Osteocyte (in vitro differentiated cells): Measurements from ENCODE around the gene CACNA2D1. TPM values are rescaled to one million over a fixed set of nuclear protein-coding genes. Genes with fewer than 3 reads are reported as not detected.

Experiments
- DNase-seq: peaks from one replicate; pipeline ENCODE4 v3.0.0; 2021; ENCODE audit warnings: mixed read lengths; ENCODE audit not compliant: unreplicated experiment; ENCODE audit errors: extremely low spot score
- H3K27ac Mint-ChIP-seq: one replicate; pipeline ENCODE4 v1.8.0; 2021; ENCODE audit warnings: mild to moderate bottlenecking, mixed read lengths; ENCODE audit not compliant: unreplicated experiment
- H3K27me3 Mint-ChIP-seq: one replicate; pipeline ENCODE4 v1.8.0; 2021; ENCODE audit warnings: mixed read lengths; ENCODE audit not compliant: unreplicated experiment
- H3K36me3 Mint-ChIP-seq: one replicate; pipeline ENCODE4 v1.8.0; 2021; ENCODE audit warnings: mixed read lengths; ENCODE audit not compliant: unreplicated experiment
- H3K4me1 Mint-ChIP-seq: one replicate; pipeline ENCODE4 v1.8.0; 2021; ENCODE audit warnings: mixed read lengths; ENCODE audit not compliant: unreplicated experiment
- H3K4me3 Mint-ChIP-seq: one replicate; pipeline ENCODE4 v1.8.0; 2021; ENCODE audit warnings: mild to moderate bottlenecking, moderate library complexity, mixed read lengths; ENCODE audit not compliant: unreplicated experiment
- H3K9me3 Mint-ChIP-seq: one replicate; pipeline ENCODE4 v1.8.0; 2021; ENCODE audit warnings: mixed read lengths; ENCODE audit not compliant: unreplicated experiment
- CTCF ChIP-seq: fragments of 200-600 bp; sonication (generic); IDR thresholded peaks from 2 replicates; pipeline ENCODE4 v1.5.0; 2021; ENCODE audit warnings: antibody characterized with exemption, mild to moderate bottlenecking, moderate library complexity
- total RNA-seq: library from RNA; stranded (reverse); gene quantifications from 2 replicates; pipeline ENCODE4 v1.2.1, GENCODE V29; 2021

The CACNA2D1 gene
- total RNA-seq, 1 donor from 2014 or later = 24.3 TPM

DNA sequence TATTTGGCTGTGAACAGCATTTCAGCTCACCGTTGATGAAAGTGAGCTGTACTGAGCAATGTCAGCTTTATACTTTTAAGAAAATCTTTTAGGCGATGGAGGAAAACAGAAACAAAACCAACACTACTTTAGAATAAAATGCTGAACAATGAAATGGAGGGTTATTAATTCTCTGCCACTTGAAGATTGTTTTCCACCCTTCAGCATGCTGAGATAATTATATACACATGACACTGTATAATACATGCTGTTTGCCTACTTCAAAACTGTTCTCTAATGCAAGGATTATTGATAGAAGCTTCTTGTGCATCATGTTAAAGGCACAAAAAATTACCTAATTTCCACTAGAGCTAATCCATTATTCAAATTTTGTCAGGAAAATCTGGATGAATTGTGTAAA, 66.8 kb downstream of the CACNA2D1 start:
- Mint-ChIP-seq H3K9me3 (no peaks in the 10 kb centered on the region), H3K4me1 (peaks cover 6% of the 10 kb centered on the region), H3K4me3 (no peak overlapping the region), H3K27me3 (no peaks in the 10 kb centered on the region), H3K27ac (no peak overlapping the region), H3K36me3 (no peaks in the 10 kb centered on the region)
- TF ChIP-seq CTCF = no peak
- no peak for DNase-seq

DNA sequence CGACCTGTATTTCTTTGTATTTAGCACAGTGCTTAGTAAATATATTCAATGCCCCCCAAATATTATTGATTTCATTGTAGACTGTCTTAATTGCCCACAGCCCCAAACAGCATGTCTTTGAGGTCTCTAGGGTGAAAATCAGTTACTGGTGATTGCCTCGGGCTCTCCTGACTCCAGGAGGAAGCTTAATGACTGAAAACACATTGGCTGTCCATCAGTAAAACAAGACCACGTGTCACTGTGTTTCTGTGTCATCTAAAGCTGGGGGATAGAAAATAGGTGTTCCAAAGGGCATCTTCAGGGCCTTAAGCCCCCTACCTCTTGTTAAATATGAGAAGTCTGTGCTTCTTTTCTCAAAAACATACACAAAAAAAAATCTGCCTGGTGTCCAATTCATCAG, 67.9 kb downstream of the CACNA2D1 start:
- Mint-ChIP-seq H3K27me3 (no peaks in the 10 kb centered on the region), H3K27ac (no peak overlapping the region), H3K9me3 (no peaks in the 10 kb centered on the region), H3K4me1 (peaks cover 6% of the 10 kb centered on the region), H3K36me3 (no peaks in the 10 kb centered on the region), H3K4me3 (no peak overlapping the region)
- no peak for TF ChIP-seq CTCF
- no peak for DNase-seq

DNA sequence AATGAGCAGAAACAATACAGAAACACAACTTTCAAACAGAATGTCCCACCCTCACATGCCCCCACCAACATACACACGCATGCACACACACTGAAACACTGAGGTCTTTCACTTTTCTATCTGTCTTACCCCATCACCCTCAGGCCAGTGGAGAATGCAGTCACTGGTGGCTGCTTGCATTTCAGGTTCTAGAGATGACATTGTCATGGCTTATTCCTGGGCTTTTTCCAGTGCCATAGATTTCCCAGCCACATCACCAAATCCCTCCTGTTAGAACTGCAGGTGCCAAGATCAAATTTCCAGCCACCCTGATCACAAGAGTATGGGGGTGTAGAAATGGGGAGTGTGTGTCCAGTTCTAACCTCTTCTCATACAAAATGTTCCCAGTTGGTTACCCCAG, 68.4 kb downstream of the CACNA2D1 start:
- H3K36me3 Mint-ChIP-seq = no peaks in the 10 kb centered on the region
- peaks cover 6% of the 10 kb centered on the region for H3K4me1 Mint-ChIP-seq
- H3K27ac Mint-ChIP-seq = no peak overlapping the region
- DNase-seq = no peak
- H3K4me3 Mint-ChIP-seq = no peak overlapping the region
- no peaks in the 10 kb centered on the region for H3K27me3 Mint-ChIP-seq
- no peak for TF ChIP-seq CTCF
- no peaks in the 10 kb centered on the region for H3K9me3 Mint-ChIP-seq

- no peak for TF ChIP-seq CTCF
- H3K36me3 Mint-ChIP-seq = no peaks in the 10 kb centered on the region
- H3K9me3 Mint-ChIP-seq = no peaks in the 10 kb centered on the region
- H3K4me1 Mint-ChIP-seq = peaks cover 6% of the 10 kb centered on the region
- no peak for DNase-seq
- no peak overlapping the region for H3K4me3 Mint-ChIP-seq
- H3K27ac Mint-ChIP-seq = no peak overlapping the region
- H3K27me3 Mint-ChIP-seq = no peaks in the 10 kb centered on the region
These were observed 69.5 kb downstream of the CACNA2D1 start for GRCh38 chr7:82373926-82374635.

DNA sequence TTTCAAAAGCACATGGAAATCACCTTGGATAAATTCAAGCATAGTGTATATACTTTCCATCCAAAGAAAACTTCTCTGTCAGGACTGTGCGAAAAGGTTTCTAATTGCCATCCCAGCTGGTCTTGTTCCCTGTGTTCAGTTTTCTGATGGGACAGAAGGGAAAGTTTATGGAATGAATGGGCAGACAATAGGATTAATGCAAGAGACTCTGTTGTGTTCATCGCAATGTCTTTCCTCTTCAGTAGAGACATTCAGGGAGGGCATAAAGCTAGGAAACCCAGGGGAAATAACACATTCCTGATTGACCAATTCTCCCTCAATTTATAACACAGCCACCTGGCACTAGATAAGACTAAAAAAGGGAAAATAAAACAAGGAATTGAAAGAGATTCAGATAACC, 78.9 kb downstream of the CACNA2D1 start:
- Mint-ChIP-seq H3K36me3 (no peaks in the 10 kb centered on the region), H3K27ac (no peak overlapping the region), H3K27me3 (no peaks in the 10 kb centered on the region), H3K4me3 (no peak overlapping the region), H3K4me1 (peaks cover 12% of the 10 kb centered on the region), H3K9me3 (no peaks in the 10 kb centered on the region)
- no peak for TF ChIP-seq CTCF
- DNase-seq = no peak
